ENCODE data around the gene SLC23A2.
"Not testable (repeated sequence)": the region's sequence is repeated elsewhere in the genome, so short reads cannot be mapped to it uniquely, and the experiment has no call there.

SLC23A2 gene

GRCh38 chr20:4875578-4876067 lies 125.7 kb downstream of the SLC23A2 start:
- peak in 1 of 14 donors; percentile 20 for DNase-seq

GRCh38 chr20:4873396-4873795 lies 127.9 kb downstream of the SLC23A2 start:
- no peak for DNase-seq

- DNase-seq: no peak
These were observed 129.8 kb downstream of the SLC23A2 start for GRCh38 chr20:4871486-4871885.

DNA sequence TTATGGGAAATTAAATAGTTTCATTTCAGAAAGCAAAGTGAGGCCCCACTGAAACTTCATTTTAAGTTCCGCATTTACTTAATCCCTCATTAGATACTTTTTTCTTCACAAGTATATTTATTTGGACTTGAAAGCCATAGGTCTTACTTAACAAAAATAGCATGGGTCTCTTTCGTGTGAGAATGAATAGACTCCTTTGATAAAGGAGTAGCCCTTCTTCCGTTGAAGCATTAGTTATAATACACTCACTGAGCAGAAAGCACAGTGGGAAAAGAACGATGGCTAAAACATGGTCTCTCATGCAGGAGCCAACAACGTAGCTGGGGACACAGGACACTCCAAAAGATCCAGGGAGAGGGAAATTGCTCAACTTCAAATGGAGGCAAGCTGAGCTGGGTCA lies 130.4 kb downstream of the SLC23A2 start:
- no peak for DNase-seq

DNA sequence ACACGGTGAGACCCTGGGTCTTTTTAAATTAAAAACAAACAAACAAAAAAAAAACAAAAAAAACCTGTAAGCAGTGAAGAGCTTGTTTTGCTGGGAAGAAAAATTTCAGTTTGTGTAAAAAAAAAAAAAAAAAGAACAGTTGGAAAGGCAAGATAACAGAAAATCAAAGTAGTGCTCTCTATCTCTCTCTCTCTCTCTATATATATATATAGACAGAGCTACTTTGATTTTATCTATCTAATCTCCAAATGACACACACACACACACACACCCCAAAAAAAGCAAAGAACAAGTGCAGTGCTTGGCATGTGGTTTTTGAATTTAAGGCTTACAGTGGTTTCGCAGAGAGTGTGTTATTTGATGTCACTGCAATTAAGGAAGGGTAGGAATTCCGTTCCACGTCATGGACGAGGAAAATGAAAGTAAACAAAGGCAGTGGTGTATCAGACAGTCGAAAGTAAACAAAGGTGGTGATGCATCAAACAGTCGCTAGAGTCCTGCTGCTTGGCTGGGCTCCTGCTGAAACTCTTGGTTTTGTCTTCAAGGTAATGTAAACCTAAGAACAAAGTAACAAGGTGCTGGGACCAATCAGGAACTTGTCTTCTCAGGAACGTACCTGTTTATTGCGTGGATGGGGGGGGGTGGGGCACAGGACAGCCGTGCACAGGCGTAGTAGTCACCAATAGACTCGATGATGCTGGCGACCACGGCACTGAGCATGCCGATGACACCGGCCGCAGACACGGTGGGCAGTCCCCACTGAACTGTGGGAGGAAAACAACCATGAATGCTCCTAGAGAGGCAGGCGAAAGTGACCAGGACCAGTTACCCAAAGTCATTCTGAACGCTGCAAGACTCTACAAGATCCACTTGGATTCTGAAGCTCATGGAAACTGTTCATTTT lies 131.8 kb downstream of the SLC23A2 start:
- DNase-seq: no peak

GRCh38 chr20:4867051-4867450 lies 134.3 kb downstream of the SLC23A2 start:
- no peak for DNase-seq

DNA sequence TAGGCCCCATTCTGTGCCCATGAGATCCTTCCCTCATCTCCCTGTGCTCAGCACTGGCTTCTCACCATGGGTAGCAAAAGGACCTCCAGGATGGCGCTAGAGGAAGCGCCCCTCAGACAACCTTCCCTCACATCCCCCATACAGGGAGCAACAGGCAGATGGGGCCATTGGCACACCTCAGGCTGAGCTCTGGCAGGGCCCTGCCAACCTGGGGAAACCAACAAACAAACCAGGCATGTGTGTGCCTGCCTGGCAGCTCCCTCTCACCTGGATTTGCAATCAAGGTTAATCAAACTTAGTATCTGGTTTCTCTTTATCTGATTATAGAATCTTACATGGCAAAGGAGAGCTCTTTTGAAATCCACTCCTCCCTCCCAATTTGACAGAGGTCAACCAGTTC lies 134.9 kb downstream of the SLC23A2 start:
- no peak for DNase-seq

GRCh38 chr20:4864311-4864752 lies 137.0 kb downstream of the SLC23A2 start:
- DNase-seq: no peak

- DNase-seq: no peak
These were observed 138.6 kb downstream of the SLC23A2 start for GRCh38 chr20:4862661-4863060.

DNA sequence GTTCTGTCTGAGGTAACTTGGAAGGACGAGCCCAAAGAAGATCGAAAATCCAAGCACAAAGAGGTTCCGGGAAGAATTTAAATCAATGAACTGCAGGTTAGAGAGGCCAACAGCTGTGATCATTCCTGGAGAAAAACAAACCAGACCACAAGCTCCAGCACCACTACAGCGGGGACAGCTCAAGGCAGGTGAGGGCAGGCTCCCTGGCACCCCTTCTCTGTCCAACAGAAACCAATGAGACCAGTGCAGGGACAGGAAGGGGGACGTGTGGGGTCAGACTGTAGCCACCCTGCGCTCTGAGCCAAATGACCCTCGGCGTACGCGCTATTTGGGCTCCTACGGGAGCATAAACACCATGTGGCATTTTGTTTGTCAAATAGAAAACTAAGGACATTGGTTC lies 139.3 kb downstream of the SLC23A2 start:
- DNase-seq: no peak

- DNase-seq: no peak
These were observed 143.3 kb downstream of the SLC23A2 start for GRCh38 chr20:4858000-4858399.

DNA sequence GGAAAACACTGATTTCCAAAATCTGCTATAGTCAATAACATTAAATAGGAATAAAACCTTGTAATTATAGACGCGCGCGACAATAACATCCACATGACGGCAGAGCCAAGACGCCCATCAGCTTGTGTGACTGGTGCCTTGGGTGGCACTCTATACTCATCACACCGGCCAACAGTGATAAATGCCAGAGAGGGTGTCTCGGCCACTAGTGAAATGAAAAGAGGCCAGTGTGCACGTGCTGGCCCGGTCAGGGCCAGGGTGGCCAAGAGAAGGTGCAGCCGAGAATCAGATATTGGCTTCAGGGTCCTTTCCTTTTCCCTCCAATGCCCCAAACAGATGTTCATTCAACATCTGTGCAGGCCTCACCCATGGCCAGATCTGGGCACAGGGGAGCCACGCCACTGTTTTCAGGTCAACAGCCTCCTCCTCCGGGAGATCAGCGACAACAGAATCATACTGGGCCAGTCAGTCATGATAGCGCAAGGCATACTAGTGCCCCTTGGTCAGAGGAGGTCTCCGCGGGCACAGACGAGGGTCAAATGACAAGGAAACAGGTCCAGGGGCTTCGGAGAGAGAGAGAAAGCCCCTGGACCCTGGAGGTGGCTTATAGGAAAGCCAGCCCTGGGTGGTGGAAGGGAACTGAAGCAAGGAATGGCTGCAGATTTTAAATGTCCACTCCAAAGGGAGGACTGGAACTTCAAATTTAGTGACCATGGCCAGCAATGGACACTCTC lies 145.1 kb downstream of the SLC23A2 start:
- no peak for DNase-seq

DNA sequence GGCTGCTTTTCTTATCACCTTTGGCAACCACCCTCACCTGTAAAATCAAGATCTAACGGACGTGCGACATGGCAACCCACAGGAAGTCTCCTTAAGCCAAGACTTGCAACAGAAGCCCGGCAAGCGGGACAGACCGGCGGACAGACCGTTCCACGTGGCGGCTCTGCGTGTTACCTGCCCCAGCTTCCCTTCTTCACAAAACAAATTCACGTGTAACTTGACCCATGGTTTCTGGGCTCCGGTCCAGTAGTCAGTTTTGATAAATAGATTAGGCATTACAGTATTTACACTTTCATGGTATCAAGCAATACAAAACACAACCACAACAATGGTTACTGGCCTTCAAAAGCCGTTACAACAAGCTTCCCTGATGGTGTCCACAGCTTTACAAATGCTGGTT lies 145.8 kb downstream of the SLC23A2 start:
- DNase-seq: no peak

DNA sequence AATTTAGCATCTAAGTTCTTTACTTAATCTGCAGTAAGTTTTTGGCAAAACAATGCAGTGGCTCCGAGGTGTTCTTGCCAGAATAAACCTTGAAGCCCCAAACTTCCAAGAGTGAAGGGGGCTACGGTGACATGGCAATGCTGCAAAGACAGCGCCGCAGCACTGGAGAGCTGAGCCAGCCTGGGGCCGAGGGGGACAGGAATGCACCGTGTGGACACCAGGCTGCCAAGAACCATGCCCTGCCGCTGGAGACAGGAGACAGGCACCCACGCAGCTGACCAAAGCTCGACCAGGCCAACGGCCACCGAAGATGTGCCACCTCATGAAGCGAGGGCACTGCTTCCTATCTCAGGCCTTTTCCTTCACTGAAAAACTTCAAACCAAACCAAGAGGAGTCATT lies 146.2 kb downstream of the SLC23A2 start:
- DNase-seq: no peak

GRCh38 chr20:4854561-4854901 lies 146.8 kb downstream of the SLC23A2 start:
- DNase-seq: no peak

GRCh38 chr20:4853757-4854560 lies 147.4 kb downstream of the SLC23A2 start:
- DNase-seq: no peak

- no peak for DNase-seq
These were observed 148.3 kb downstream of the SLC23A2 start for GRCh38 chr20:4853004-4853403.

GRCh38 chr20:4850960-4851359 lies 150.3 kb downstream of the SLC23A2 start:
- no peak for DNase-seq

DNA sequence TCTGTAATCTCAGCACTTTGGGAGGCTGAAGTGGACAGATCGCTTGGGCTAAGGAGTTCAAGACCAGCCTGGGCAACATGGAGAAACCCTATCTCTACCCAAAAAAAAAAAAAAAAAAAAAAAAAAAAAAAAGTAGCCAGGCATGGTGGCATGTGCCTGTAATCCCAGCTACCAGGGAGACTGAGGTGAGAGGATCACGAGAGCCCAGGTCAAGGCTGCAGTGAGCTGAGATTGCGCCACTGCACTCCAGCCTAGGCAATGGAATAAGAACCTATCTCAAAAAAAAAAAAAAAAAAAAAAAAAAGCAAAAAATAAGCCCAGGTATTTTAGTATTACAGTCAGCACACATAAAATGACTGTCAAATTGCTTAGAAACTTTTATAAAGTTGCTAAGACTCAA lies 152.5 kb downstream of the SLC23A2 start:
- not testable (repeated sequence) for DNase-seq

GRCh38 chr20:4848041-4848440 lies 153.3 kb downstream of the SLC23A2 start:
- no peak for DNase-seq

DNA sequence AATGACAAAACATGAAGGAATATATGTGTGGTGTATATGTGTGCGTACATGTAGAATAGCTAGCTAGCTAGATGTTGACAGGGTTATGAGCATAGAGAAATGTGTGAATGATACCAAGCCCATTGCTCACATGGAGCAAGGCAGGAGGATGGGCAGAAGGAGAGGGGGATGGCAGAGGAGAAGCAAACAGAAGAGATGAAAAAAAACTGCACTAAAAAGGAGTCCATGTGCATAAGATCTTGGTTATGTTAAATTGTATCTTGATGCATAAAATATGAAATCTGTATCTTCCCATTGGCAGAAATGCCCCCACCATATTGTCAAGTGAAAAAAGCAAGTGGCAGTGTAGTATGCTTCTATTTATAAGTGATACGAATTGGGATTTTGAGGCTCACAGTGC lies 154.5 kb downstream of the SLC23A2 start:
- no peak for DNase-seq

DNA sequence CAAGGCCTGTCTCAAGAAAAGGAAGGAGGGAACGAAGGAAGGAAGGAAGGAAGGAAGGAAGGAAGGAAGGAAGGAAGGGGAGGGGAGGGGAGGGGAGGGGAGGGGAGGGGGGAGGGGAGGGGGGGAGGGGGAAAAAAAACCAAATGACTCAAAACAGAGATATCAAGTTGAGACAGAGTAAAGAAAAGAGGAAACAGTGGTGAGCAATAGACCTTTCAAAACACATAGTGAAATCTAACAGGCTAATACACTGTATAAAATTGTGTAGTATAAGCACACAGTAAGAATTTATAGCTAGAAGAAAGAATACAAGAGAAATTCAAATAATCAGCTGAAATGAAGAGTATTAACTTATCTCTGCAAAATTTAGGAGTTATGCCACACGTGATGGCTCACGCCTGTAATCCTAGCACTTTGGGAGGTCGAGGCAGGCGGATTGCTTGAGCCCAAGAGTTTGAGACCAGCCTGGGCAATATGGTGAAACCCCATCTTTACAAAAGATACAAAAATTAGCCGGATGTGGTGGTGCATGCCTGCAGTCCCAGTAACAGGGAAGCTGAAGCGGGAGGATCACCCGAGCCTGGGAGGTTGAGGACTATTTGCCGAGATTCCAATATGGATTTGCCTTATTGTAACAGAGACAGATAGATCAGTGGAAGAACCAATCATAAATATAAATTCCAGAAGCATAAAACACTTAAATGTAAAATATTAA lies 156.4 kb downstream of the SLC23A2 start:
- no peak for DNase-seq
